HCT116 (cell line): ENCODE data around the gene SRGAP1. TPM values are rescaled to one million over a fixed set of nuclear protein-coding genes. Genes with fewer than 3 reads are reported as not detected.

Source experiments
- ATAC-seq: fragments of 200-7000 bp; cut with Tn5 transposase; 2 replicates; pipeline ENCODE4 v1.9.1; 2020; ENCODE audit warnings: mild to moderate bottlenecking, moderate library complexity
- BruUV-seq: library from RNA; stranded (reverse); fragments of 400-500 nt; replicated peaks from 2 replicates; lab custom pipeline; 2021; lab: Mats Ljungman, UMichigan
- CTCF ChIA-PET: fragments of 300-600 bp; sonication (Branson Sonifier 250); formaldehyde crosslinking; loops from one replicate; lab custom pipeline; 2021; ENCODE audit warnings: antibody characterized with exemption; lab: Charles Lee
- POLR2A ChIA-PET: fragments of 300-600, 350-600 bp; sonication (Branson Sonifier 250); formaldehyde crosslinking; loops from one replicate; lab custom pipeline; 2021; ENCODE audit warnings: antibody characterized with exemption; lab: Charles Lee
- RAD21 ChIA-PET, 2 experiments: fragments of 300-600 bp; sonication (Branson Sonifier 250); formaldehyde crosslinking; loops; one replicate each; lab custom pipeline; 2023; ENCODE audit warnings: low total read pairs in 2 of 2; ENCODE audit not compliant: uncharacterized antibody in 2 of 2, unreplicated experiment in 2 of 2, low non-redundant PET in 1 of 2; lab: Charles Lee
- DNase-seq: peaks from one replicate; pipeline ENCODE4 v3.0.0-alpha.2; 2010; ENCODE audit warnings: low read depth, low spot score
- H2AFZ ChIP-seq: fragments of 200-600 bp; shearing (Covaris generic), sonication (generic); 2 replicates; pipeline ENCODE4 v1.6.1; 2017; ENCODE audit warnings: low read depth, mixed run types, mixed read lengths, antibody characterized with exemption, low read length; ENCODE audit not compliant: poor library complexity, severe bottlenecking
- H3K27ac ChIP-seq: 2 replicates; pipeline ENCODE4 v1.5.1; 2012; ENCODE audit warnings: low read depth, low read length
- H3K27me3 ChIP-seq: fragments of 200-600 bp; sonication (generic); 2 replicates; pipeline ENCODE4 v1.6.1; 2016; ENCODE audit warnings: mixed run types, low read length, mixed read lengths; ENCODE audit not compliant: insufficient read depth
- H3K36me3 ChIP-seq, 2 experiments: fragments of 200-500 bp in 1 of 2; fragments of 200-600 bp in 1 of 2; sonication (Bioruptor generic) in 1 of 2; sonication (generic) in 1 of 2; 2 replicates each; pipeline versions ENCODE4 v1.5.1 to v1.6.1; 2014 to 2016; ENCODE audit warnings: low read length in 2 of 2, inconsistent platforms in 1 of 2, mixed read lengths in 1 of 2, mixed run types in 1 of 2; ENCODE audit not compliant: insufficient read depth in 2 of 2, control insufficient read depth in 1 of 2
- H3K4me1 ChIP-seq, 2 experiments: fragments of 200-600 bp in 1 of 2; sonication (generic) in 1 of 2; 2 replicates each; pipeline versions ENCODE4 v1.5.1 to v1.6.1; 2012 to 2017; ENCODE audit warnings: low read length in 2 of 2, inconsistent platforms in 1 of 2, mild to moderate bottlenecking in 1 of 2, mixed read lengths in 1 of 2, mixed run types in 1 of 2, moderate library complexity in 1 of 2; ENCODE audit not compliant: insufficient read depth in 2 of 2, control insufficient read depth in 1 of 2
- H3K4me2 ChIP-seq: fragments of 200-600 bp; sonication (generic); 2 replicates; pipeline ENCODE4 v1.6.1; 2017; ENCODE audit warnings: mixed run types, low read length, mixed read lengths
- H3K4me3 ChIP-seq, 2 experiments: fragments of 200-600 bp in 1 of 2; sonication (generic) in 1 of 2; replicated peaks in 1 of 2; 2 replicates each; pipeline ENCODE4 v1.5.1; 2011 to 2016; ENCODE audit warnings: low read length in 2 of 2, control low read depth in 1 of 2, low read depth in 1 of 2, mild to moderate bottlenecking in 1 of 2, mixed read lengths in 1 of 2, mixed run types in 1 of 2
- H3K79me2 ChIP-seq: fragments of 200-600 bp; sonication (generic); 2 replicates; pipeline ENCODE4 v1.6.1; 2017; ENCODE audit warnings: mild to moderate bottlenecking, mixed run types, low read length, moderate library complexity, mixed read lengths; ENCODE audit not compliant: insufficient read depth
- H3K9ac ChIP-seq: fragments of 200-600 bp; sonication (generic); 2 replicates; pipeline ENCODE4 v1.6.1; 2016; ENCODE audit warnings: low read length, mixed read lengths
- H3K9me2 ChIP-seq: fragments of 200-600 bp; sonication (generic), shearing (Covaris generic); 2 replicates; pipeline ENCODE4 v1.6.1; 2017; ENCODE audit warnings: mixed run types, mild to moderate bottlenecking, moderate library complexity; ENCODE audit not compliant: insufficient read depth
- H3K9me3 ChIP-seq, 2 experiments: fragments of 200-500 bp in 1 of 2; fragments of 200-600 bp in 1 of 2; sonication (Bioruptor generic) in 1 of 2; sonication (generic) in 1 of 2; 2 replicates each; pipeline ENCODE4 v1.6.1; 2014 to 2017; ENCODE audit warnings: low read length in 2 of 2, mixed read lengths in 2 of 2, inconsistent platforms in 1 of 2, low read depth in 1 of 2, mild to moderate bottlenecking in 1 of 2, mixed run types in 1 of 2, moderate library complexity in 1 of 2; ENCODE audit not compliant: control insufficient read depth in 1 of 2, insufficient read depth in 1 of 2
- H4K20me1 ChIP-seq: fragments of 200-600 bp; sonication (generic), shearing (Covaris generic); 2 replicates; pipeline ENCODE4 v1.6.1; 2017; ENCODE audit warnings: mixed run types, mild to moderate bottlenecking, moderate library complexity; ENCODE audit not compliant: insufficient read depth
- CBX3 ChIP-seq: IDR thresholded peaks from 2 replicates; pipeline ENCODE4 v1.6.1; 2012; ENCODE audit warnings: low read depth
- CEBPB ChIP-seq: IDR thresholded peaks from 2 replicates; pipeline ENCODE4 v1.6.1; 2012; ENCODE audit warnings: low read depth
- EGR1 ChIP-seq: IDR thresholded peaks from 2 replicates; pipeline ENCODE4 v1.6.1; 2012; ENCODE audit warnings: low read depth
- ELF1 ChIP-seq: IDR thresholded peaks from 2 replicates; pipeline ENCODE4 v1.6.1; 2012; ENCODE audit warnings: low read depth, borderline replicate concordance
- EZH2phosphoT487 ChIP-seq: fragments of 200-600 bp; IDR thresholded peaks from 2 replicates; pipeline ENCODE4 v1.6.1; 2018; ENCODE audit warnings: antibody characterized with exemption, borderline replicate concordance
- FOSL1 ChIP-seq: IDR thresholded peaks from 2 replicates; pipeline ENCODE4 v1.6.1; 2012; ENCODE audit warnings: low read depth
- JUND ChIP-seq: IDR thresholded peaks from 2 replicates; pipeline ENCODE4 v1.6.1; 2012
- MAX ChIP-seq: IDR thresholded peaks from 2 replicates; pipeline ENCODE4 v1.6.1; 2012
- POLR2A ChIP-seq: IDR thresholded peaks from 2 replicates; pipeline ENCODE4 v1.7.0; 2011; ENCODE audit warnings: borderline replicate concordance; ENCODE audit not compliant: insufficient read depth, insufficient read length; ENCODE audit errors: extremely low read depth
- POLR2AphosphoS5 ChIP-seq: IDR thresholded peaks from 2 replicates; pipeline ENCODE4 v1.6.1; 2011; ENCODE audit warnings: mild to moderate bottlenecking, low read depth, low read length, moderate library complexity
- RAD21 ChIP-seq: IDR thresholded peaks from 2 replicates; pipeline ENCODE4 v1.6.1; 2012; ENCODE audit warnings: low read depth, mild to moderate bottlenecking
- REST ChIP-seq: IDR thresholded peaks from 2 replicates; pipeline ENCODE4 v1.6.1; 2012; ENCODE audit warnings: low read depth
- SIN3A ChIP-seq: IDR thresholded peaks from 2 replicates; pipeline ENCODE4 v1.6.1; 2012; ENCODE audit warnings: low read depth
- SP1 ChIP-seq: IDR thresholded peaks from 2 replicates; pipeline ENCODE4 v1.6.1; 2012; ENCODE audit warnings: low read depth
- SRF ChIP-seq: IDR thresholded peaks from 2 replicates; pipeline ENCODE4 v1.6.1; 2012; ENCODE audit warnings: low read depth
- ZBTB33 ChIP-seq: IDR thresholded peaks from 2 replicates; pipeline ENCODE4 v1.6.1; 2011; ENCODE audit warnings: mild to moderate bottlenecking, low read length, moderate library complexity; ENCODE audit not compliant: insufficient replicate concordance; ENCODE audit errors: extremely low read depth
- ZNF274 ChIP-seq: fragments of 200-500 bp; sonication (Bioruptor generic); IDR thresholded peaks from 2 replicates; pipeline ENCODE4 v1.6.1; 2014; ENCODE audit warnings: mild to moderate bottlenecking, low read depth, low read length, inconsistent platforms
- intact Hi-C: fragments of 100-400 bp; cut with micrococcal nuclease; formaldehyde crosslinking; loops from 2 replicates; pipeline ENCODE4 v1.10.0; 2022
- total RNA-seq: library from RNA; stranded (reverse); gene quantifications from one replicate; pipeline ENCODE4 v1.2.1, GENCODE V29; 2021; ENCODE audit not compliant: unreplicated experiment
- TF ChIP-seq, protein P1 (sequence below): IDR thresholded peaks from 2 replicates; pipeline ENCODE4 v1.6.1; 2012
- TF ChIP-seq, protein P2 (sequence below), 3 experiments: fragments of 200-600 bp in 1 of 3; sonication (generic) in 1 of 3; IDR thresholded peaks in 2 of 3; conservative IDR thresholded peaks in 1 of 3; 2 replicates each; pipeline ENCODE4 v1.5.1; 2012 to 2017; ENCODE audit warnings: low read depth in 2 of 3, low read length in 2 of 3, antibody characterized with exemption in 1 of 3, borderline replicate concordance in 1 of 3, control low read depth in 1 of 3, mild to moderate bottlenecking in 1 of 3, mixed read lengths in 1 of 3, mixed run types in 1 of 3, moderate library complexity in 1 of 3; ENCODE audit not compliant: insufficient read depth in 1 of 3

The SRGAP1 gene
- total RNA-seq, 1 experiment from 2014 or later, result 16.6 TPM

GRCh38 chr12:64205542-64205941 lies 361.0 kb downstream of the SRGAP1 start:
- Histone ChIP-seq H3K79me2 (no peaks in the 10 kb centered on the region), H3K4me2 (no peak overlapping the region), H3K9me3 (no peaks in the 10 kb centered on the region), H3K36me3 (peaks cover 0 to 7% of the 10 kb centered on the region in 2 experiments; a peak in 1 of 4 replicates), H4K20me1 (no peaks in the 10 kb centered on the region), H3K4me3 (no peak overlapping the region), H3K27ac (no peak overlapping the region), H3K27me3 (no peaks in the 10 kb centered on the region)
- CTCF ChIA-PET, result no interaction called here
- no peak for ATAC-seq
- DNase-seq, result no peak
- BruUV-seq, result no TSS peak
- TF ChIP-seq SIN3A, result no peak
- no peak for TF ChIP-seq RAD21
- TF ChIP-seq POLR2A, result no peak
- TF ChIP-seq ZBTB33, result no peak
- TF ChIP-seq FOSL1, result no peak
- no peak for TF ChIP-seq MAX
- no peak for TF ChIP-seq REST
- TF ChIP-seq SRF, result no peak
- no peak for TF ChIP-seq SP1
- TF ChIP-seq CBX3, result no peak
- TF ChIP-seq ZNF274, result no peak
- no peak for TF ChIP-seq JUND
- no peak for TF ChIP-seq POLR2AphosphoS5
- TF ChIP-seq, protein P1, sequence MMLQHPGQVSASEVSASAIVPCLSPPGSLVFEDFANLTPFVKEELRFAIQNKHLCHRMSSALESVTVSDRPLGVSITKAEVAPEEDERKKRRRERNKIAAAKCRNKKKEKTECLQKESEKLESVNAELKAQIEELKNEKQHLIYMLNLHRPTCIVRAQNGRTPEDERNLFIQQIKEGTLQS, result no peak
- TF ChIP-seq EGR1, result no peak
- TF ChIP-seq EZH2phosphoT487, result no peak
- TF ChIP-seq CEBPB, result no peak
- TF ChIP-seq, protein P2, sequence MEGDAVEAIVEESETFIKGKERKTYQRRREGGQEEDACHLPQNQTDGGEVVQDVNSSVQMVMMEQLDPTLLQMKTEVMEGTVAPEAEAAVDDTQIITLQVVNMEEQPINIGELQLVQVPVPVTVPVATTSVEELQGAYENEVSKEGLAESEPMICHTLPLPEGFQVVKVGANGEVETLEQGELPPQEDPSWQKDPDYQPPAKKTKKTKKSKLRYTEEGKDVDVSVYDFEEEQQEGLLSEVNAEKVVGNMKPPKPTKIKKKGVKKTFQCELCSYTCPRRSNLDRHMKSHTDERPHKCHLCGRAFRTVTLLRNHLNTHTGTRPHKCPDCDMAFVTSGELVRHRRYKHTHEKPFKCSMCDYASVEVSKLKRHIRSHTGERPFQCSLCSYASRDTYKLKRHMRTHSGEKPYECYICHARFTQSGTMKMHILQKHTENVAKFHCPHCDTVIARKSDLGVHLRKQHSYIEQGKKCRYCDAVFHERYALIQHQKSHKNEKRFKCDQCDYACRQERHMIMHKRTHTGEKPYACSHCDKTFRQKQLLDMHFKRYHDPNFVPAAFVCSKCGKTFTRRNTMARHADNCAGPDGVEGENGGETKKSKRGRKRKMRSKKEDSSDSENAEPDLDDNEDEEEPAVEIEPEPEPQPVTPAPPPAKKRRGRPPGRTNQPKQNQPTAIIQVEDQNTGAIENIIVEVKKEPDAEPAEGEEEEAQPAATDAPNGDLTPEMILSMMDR (IDR thresholded peaks at IDR 0.05 in 2 of 3, conservative IDR thresholded peaks at IDR 0.05 in 1 of 3; ENCODE audit: borderline replicate concordance in 1 of 3, insufficient read depth in 1 of 3, low read depth in 2 of 3, low read length in 2 of 3), result no peak
- no peak for TF ChIP-seq ELF1
- TF ChIP-seq, all 23 proteins: peak for 0
- no peaks in the 10 kb centered on the region for H3K4me1 ChIP-seq
- H3K9me2 ChIP-seq, result no peaks in the 10 kb centered on the region
- RAD21 ChIA-PET, result interaction anchor here in 1 of 2 experiments (0.6 kb wide), 1 partner anchor 515 kb away, joined by 7 read pairs; no protein-coding TSS in a partner anchor
- intact Hi-C loops, result no loop called here
- H3K9ac ChIP-seq, result no peak overlapping the region
- H2AFZ ChIP-seq, result no peak overlapping the region
- POLR2A ChIA-PET, result no interaction called here
